Measurements from ENCODE around the gene GGT6.

Gene GGT6

DNA sequence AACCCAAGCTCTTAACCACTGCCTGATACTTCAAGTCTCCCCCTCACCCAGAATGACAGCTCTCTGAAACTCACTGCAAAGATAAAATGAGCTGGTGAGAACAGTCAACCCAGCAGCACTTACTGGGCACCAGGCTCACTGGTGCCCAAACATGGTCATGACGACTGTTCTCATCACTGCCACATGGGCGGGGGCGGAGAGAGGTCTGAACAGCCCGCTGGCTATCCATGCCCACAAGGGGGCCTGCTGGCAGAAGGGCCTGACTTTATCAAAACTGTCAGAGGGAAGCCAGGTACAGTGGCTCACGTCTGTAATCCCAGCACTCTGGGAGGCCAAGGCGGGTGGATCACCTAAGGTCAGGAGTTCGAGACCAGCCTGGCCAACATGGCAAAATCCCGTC lies 9.2 kb downstream of the GGT6 start:
- DNase-seq (ENCODE audit: low read depth) = no peak

DNA sequence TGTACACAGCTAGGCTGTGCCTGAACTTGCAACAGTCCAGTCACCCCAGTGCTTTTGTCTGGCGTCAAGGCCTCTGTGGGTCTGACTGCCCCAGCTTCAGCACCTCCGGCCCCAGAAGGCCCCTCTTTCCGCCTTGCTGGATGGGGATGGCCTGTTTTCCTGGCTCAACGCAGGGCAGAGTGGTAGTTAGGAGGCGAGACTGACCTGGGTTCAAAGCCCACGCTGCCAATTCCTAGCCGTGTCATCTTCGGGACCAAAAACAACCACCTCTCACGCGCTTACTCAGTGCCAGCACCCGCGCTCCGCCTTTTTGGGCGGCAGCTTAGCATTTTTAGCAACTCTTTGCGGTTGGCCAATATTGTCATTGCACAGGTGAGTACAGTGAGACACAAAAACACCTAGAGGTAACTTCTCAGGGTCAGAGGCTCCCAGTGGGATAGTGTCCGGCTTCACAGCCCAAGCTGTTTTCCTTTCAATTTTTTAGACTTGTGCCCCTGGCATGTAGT lies 9.8 kb downstream of the GGT6 start:
- no peak for DNase-seq (ENCODE audit: low read depth)

DNA sequence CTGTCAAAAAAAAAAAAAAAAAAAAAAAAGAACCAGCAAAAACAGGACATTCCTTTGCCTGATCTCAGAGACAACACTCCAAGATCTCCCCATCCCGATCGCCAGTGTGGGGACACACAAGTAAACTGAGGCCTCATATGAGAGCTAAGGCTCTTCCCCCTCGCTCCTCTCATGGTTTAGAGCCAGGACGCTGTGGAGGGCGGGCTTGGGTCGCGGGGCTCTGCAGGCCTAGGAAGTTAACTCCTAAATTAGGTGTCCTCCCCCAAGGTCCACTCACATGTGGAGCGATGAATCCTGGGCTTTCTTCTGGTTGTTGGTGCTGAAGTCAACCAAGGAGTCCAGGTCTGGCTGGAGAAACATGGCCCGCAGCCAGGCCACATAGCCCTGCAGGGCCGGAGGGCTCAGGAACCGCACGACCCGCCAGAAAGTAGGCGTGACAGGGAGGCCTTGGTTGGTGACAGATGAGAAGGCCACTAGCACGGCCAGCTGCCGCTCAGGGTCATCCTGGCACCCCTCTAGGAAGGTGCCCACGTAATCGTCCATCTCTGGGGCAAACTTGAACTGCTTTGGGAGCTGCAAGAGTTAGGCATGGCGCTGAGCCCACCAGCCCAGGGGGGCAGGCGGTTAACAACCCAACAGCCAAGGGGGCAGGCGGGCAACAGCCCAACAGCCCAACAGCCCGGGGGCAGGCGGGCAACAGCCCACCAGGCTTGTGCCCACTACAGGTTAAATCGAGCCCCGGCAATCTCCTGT lies 10.4 kb downstream of the GGT6 start:
- no peak for DNase-seq (ENCODE audit: low read depth)

DNA sequence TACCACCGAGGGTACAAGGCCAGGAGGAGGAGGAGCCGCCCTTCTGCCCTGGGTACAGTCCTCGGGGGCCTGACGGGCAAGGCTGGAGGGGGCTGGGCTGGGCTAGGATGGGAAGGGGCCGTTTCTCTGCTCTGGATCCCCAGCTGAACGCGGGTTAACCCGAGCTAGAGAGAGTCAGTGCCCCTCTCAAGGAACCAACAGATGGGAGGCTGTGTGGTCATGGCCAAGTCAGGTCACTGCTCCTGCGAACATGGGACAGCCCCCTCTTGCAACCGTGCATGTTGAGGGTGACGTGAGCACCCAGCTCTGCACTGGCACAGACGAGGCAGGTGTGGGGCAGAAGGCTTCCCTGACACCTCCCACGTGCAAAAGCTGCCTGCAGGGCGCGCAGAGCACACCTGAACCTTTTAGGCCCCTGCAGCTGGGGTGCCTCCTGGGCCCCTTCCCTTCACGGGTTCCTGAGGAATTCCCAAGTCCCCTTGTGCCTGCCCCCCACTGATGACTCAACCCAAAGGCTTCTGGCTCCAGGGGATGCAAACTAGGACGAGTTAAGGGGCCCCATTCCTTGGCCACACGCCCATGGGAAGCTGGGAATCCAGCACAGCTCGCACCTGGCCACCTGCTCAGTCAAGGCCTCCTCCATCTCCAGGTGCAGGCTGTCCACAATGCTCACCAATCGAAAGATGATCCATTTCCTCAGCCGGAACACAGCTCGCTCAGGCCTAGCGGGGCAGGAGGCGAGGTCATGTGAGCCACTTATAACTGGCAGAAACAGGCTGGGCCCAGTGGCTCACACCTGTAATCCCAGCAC lies 11.5 kb downstream of the GGT6 start:
- DNase-seq (ENCODE audit: low read depth) = no peak

DNA sequence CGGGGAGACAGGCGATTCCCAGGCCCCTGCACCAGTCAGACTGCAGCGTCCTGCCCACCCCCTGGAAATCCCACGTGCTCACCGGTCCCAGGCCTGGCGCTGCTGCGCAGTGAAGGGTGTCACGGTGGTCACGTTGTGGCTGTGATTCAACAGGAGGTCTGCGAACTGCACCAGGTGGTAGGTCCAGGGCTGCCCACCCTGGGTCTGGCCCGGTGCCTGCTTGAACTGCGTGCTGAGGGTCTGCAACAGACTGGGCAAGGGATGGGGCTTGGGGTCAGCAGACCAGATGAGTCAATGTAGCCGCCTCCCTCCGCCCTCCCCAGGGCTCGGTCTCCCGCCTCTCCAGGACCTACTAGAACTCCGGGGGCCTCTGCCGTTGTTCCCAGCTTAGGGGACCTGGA lies 12.3 kb downstream of the GGT6 start:
- DNase-seq (ENCODE audit: low read depth) = no peak

DNA sequence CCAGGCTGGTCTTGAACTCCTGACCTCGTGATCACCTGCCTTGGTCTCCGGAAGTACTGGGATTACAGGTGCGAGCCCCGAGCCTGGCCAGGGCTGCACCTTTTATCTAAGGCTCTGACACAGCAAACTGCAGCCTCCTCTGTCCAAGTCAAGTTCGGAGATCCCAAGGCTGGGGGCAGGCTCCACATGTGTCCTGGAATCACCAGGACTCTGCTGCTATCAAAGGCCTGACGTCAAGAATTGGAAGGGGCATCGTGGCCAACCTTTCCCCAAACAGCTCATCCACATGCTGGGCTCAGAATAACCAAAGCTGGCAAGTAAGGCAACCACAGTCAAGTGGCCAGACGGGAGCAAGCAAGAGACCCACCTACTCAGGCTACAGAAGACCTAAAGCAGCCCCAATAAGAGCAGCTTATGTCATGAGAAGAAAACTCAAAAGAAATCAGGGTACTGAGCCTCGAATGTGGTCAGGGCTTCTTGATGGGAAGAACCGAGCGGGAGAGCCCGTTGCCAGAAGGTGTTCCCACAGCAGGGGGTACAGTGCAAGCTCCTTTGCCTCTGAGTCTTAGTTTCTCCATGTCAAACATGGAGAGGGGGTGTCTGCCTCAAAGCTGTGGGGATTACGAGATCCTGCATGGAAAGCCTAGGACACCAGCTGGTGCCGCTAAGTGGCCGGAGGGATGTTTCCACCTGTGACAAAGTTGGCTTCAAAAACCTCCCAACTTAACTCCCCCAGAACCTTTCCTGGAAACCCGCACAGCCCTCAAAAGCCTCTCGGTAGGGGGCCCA lies 13.1 kb downstream of the GGT6 start:
- DNase-seq (ENCODE audit: low read depth) = no peak

DNA sequence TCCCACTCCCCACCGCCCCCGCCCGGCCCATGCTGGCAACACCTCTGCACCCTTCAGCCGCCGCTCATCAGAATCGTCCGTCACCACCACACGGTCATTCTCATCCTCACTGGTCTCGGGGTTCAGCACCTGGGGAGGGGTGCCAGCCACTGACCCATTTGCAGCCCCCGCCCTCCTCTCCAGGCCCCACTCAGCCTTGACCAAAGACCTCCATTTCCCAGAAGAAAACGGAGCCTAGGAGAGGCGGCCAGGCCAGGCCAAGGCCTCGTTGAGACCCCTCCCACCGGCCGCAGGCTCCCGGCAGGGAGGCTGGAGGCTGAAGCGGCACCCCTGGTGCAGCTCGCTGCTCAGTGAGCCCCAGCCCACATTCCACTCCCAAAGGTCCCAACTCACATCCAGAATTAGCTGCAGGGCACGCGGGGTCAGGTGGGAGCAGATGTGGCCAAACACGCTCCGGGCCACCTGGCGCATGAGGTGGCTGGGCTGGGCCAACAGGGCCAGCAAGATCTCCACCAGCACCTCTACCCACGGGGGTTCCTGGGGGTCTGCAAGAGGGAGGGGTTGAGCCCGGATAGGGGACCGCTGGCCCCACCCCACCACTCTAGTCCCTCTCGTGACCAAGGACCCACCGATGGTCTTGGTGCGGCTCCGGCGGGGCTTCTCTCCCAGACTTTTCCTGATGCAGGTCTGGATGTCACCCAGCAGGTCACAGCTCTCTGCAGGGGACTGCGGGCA lies 15.0 kb downstream of the GGT6 start:
- DNase-seq (ENCODE audit: low read depth) = no peak

DNA sequence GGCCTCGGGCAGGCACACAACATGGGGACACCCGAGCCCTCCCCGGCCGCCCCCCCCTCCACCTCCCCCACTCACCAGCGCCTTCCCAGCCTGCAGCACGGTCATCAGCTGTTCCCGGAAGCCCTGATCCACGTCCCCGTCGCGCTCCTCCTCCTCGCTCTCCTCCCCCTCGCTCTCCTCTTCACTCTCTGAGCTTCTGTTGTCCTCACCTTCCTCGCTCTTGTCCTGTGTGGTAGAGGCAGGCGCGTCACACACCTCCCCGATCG lies 15.5 kb downstream of the GGT6 start:
- no peak for DNase-seq (ENCODE audit: low read depth)

DNA sequence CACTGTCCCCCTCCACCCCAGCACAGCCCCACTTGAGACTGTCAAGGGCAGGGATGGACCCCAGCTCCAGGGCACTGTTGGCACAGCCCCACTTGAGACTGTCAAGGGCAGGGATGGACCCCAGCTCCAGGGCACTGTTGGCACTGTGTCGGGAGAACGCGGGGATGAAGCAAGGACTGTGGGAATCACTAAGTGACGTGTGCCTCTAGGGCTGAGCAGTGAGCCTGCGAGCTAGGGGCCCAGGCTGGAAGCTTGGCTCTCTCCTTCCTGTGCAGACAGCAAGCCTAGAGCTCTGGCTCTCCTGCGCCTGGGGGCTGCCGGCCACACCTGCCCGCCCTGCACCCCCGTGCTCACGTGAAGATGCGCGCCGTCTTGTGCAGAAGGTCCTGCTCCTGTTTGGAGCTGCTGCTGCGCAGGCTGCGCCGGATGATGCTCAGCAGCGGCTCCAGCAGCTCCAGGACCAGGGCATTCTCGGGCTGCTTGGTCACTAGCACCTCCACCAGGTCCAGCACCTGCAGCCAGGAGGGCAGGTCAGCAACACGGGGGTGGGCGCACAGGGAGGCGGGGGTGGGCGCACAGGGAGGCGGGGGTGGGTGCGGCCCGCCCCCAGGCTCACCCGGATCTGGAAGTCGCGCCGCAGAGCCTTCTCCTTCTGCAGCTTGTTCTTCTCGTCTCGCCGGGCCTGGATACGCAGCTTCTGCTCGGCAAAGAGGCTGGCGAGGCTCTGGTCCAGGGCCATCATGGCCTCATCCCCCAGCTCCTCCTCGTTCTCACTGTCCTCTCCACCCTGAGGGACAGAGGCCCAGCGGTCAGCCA lies 16.0 kb downstream of the GGT6 start:
- no peak for DNase-seq (ENCODE audit: low read depth)

DNA sequence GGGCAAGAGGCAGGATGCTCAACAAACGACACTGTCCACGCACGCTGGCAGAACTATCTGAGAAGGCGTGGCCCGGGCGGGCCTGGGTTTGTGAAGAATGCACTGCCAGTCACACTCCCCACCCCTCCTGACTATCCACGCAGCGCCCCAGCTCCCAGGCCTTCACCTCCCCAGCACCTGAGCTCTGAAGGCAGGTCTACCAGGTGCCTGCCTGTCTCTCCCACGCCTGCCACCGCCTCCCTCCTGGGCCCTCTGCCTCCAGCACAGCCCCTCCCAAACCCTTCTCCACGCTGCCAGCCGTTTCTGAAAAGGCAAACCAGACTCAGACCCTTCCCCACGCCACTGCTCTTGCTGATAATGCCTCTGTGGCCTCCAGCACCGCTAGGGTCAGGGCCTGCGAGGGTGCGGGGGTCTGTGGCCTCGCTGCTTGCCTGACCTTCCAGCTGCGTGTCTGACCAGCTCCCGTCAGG lies 16.8 kb downstream of the GGT6 start:
- DNase-seq (ENCODE audit: low read depth) = no peak

DNA sequence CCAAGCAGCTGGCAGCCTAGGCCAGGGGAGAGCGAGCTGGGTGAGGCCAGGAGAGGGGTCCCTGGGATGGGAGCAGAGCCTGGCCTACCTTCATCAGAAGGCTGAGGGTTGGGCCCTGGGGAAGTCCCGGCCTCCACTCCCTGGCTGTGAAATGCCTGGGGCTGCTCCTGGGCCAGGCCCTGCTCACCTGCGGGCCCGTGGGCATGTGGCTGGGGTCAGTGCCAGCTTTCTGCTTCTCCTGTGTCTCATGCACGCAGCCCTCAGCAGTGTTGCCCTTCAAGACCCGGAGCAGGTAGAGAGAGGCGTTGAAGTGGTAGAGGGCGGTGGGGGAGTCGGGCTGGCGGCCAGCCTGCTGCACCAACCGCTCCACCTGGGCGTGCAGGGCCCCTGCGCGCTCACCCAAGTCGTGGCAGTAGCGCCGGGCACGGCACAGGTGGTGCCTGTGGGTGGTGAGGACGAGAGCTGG lies 17.6 kb downstream of the GGT6 start:
- DNase-seq (ENCODE audit: low read depth) = no peak

DNA sequence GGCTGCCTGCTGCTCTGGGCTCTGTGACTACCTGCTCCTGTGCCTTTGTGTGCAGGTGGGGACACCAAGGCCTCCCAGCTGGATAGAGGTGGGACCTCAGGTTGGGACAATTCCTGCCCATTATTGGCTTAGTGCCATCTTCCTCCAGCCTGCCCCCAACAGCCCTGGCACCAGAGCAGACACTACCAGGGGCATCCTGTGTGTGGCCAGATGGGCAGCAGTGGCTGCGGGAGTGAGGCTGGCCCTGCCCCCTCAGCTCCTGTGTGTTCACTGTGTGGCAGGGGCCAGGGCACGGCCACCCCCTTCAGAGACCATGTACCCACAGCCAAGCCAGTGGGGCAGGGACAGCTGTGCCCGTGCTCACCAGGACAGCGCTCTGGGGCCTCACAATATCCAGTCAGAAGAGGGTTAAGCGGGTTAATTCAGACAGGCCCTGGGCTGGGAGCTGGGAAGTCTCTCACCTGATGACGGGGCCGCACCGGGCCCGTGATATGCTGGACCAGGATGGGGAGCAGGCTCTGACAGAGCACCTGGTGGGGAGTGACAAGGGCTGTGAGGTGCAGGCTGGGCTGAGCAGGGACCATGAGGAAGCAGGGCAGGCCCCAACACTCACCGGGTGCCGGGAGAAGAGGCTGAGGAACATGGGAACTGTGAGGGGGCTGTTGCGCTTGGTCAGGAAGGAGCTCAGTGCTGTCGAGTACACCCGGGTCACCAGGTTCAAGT lies 18.2 kb downstream of the GGT6 start:
- DNase-seq (ENCODE audit: low read depth) = no peak

DNA sequence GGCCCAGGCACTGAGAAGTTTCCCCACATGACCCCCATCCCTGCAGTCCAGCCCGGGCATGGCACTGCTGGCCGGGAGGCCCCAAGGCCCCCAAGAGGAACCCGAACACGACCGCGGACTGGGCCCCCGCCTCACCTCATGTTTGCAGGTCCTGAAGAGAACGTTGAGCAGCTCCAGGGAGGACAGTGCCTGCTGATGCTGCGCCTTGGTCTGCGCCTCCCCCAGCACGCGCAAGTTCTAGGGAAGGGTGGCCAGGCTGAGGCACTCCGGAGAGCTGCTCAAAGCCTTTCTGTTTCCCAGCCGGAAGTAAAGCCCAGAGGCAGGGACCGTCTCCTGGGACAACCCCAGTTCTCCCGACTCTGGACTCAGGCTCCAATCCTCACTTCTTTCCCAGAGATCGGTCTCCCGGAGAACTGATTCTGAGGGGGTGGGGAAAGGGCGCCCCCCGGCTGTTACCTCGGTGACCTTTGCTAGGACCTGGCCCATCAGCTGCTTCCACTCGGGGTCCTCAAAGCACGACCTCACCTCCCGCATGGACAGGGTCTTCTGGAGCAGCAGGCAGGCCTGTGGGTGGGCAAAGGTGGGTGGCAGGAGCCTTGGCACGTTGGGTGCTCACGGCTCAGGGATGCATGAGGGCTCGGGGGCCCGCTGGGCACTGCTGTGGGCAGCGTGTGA lies 18.9 kb downstream of the GGT6 start:
- DNase-seq (ENCODE audit: low read depth) = no peak

DNA sequence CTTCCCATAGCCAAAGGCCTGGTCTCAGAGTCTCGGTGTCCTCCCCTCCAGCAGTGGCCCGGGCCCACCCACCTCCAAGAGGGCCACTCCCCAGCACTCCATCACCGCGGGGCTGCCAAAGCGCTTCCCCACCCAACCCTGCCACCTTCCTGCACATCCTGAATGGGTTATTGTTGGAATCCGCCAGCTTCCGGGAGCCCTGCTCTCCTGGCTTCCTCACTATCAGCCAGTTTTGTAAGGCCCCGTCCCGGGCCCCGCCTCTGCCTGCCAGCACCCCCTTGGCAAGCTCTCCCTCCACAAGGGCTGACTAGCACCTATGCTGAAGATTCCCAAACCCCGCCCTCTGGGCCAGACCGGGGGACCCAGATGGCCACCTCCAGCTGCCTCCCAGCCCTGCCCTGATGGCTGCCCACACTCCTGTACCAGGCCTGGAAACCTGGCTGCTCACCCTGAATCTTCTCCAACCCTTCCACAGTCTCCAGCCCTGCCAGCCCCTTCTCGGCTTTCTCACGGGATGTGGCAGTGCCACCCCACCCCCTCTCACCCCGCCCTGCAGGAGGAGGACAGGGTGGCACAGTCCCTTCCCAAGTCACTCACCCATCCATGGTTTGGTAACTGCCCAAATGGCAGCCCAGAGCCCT lies 19.6 kb downstream of the GGT6 start:
- no peak for DNase-seq (ENCODE audit: low read depth)

DNA sequence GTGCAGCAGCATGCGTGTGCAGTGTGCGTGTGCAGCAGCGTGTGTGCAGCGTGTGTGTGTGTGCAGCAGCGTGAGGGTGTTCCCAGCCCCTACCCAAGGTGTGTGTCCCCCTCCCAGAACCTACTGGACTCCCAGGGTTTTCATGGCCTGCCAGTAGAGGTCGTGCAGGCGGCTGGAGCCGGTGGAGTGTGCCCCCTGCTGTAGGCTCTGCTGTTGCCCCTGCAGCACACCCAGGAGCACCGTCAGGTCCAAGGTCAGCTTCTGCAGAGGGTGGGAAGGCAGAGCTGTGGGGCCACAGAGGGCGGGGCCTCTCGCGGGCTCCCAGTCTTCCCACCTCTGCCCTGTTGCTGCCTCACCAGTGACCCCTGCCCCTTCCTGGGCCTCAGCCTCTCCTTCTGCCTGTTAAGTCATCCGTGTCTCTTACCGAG lies 20.1 kb downstream of the GGT6 start:
- DNase-seq (ENCODE audit: low read depth) = no peak

DNA sequence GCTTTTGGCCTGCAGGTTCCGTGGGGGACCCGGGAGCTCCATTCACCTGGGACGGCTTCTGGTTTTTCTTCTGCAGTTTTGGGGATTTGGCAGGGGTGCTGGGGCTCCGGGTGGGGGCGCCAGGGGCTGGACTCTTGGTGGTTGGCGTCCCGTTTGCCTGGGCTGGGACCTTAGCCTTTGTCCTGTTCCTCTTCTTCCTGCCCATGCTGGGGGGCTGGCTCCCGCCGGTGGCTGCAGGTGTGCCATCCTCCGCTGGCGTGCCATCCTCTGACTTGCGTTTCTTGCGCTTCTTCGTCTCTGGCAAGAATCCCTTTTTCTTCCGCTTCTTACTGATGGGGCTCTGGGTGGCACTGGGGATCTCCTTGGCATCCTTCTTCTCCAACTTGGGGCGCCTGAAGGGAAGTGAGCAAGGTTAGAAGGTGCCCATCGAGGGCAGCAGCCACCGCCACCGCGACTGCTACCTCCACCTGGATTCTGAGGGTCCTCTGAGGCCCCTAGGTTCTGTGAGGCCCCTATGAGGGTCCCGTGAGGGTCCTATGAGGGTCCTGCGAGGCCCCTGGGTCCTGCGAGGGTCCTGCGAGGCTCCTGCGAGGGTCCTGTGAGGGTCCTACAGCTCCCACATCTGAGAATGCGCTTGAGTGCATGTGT lies 20.7 kb downstream of the GGT6 start:
- DNase-seq (ENCODE audit: low read depth) = no peak

DNA sequence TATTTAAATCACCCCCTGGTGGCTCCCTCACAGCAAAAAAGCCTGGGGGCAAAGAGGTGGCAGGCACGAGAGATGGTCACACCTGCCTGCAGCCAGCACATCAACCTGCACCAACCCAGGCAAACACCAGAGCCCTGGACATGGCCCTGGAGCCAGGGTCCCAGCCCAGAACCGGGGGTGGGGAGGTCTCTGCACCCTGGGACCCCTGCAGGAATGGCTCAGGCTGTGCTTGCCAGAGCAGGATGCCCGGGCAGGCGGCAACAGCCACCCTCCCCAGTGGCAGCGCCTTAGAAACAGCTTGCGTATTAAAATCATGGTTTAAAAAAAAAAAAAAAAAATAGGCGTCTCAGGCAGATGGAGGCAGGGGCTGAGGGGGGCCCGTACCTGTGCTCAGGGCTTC lies 21.4 kb downstream of the GGT6 start:
- DNase-seq (ENCODE audit: low read depth) = no peak

DNA sequence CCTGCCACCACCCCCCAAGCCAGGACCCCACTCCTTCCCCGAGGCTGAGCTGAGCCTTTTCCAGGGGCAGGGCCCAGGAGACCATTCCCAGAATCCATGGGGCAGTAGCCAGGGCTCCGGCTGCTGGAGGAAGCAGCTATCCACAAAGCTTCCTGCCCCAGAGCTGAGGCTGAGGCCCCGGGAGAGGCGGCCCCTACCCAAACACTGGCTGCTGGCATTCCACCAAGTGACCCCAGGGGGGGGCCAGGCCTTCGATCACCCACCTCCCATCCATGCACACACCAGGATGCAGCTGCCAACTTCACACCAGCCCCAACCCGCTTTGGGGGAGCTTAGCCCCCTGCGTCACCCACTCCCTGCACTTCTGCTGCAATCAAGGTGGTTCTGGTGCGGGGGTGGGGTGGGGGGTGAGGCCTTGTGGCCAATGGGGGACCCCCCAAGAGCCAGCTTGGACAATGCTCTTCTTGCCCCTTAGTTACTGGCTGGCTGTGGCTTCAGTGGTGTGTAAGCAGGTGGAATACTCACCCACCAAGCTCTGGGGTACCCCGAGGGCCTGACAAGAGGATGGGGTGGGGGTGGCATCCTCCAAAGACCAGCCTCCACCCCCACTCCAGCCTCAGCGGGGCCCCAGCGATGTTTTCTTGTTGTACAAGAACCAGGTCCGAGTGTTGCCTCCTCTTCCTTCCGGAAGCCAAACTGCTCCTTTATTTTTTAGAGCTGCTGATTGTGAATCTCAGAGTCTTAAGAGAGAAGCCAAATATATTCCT lies 22.0 kb downstream of the GGT6 start:
- DNase-seq (ENCODE audit: low read depth) = no peak
